Measurements from ENCODE around the gene OIT3. TPM values are rescaled to one million over a fixed set of nuclear protein-coding genes. Genes with fewer than 3 reads are reported as not detected.
"Not testable (repeated sequence)": the region's sequence is repeated elsewhere in the genome, so short reads cannot be mapped to it uniquely, and the experiment has no call there.

Gene OIT3
- total RNA-seq, 1 experiment from 2014 or later = 0.08 TPM

DNA sequence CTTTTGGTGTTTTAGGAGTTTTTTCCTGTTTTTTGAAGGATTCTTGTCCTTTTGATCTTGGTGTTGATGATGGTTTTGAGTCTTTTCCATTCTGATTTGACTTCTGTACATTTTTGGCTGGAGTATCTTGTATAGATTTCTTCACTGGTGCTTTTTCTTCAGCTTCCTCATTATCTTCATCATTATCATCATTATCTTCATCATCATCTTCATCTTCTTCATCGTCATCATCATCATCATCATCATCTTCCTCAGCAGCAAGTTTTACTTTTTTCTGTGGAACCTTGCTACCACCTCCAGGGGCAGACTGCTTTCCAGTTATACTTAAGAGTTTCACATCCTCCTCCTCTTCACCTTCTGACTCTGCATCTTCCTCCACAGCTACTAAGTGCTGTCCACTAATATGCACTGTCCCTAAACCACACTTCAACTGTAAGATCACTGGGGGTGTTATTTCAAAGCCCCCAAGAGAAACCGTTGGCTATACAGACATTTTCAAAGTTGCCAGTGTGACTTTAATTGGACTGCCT lies 24.3 kb downstream of the OIT3 start:
- not testable (repeated sequence) for H3K4me3 ChIP-seq; H3K9me3 ChIP-seq (replicated peaks); DNase-seq; H3K27ac ChIP-seq; H3K36me3 ChIP-seq; H3K27me3 ChIP-seq; H3K4me1 ChIP-seq

DNA sequence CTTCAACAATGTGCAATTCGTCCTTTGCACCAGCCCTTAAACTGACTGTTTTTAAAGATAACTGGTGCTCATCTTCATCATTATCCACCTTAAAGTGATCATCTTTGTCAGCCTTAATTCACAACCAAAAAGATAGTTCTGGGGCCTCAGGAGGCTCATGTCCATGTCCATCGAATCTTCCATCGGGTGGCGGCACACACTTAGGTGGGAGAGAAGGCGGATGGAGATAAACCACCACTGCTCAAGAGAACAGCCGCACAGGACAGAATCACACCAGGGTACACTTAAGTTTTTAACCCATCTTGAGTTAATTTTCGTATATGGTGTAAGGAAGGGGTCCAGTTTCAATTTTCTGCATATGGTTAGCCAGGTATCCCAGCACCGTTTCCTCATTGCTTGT lies 24.8 kb downstream of the OIT3 start:
- Histone ChIP-seq H3K27me3 (no peaks in the 10 kb centered on the region), H3K36me3 (no peaks in the 10 kb centered on the region), H3K27ac (no peak overlapping the region), H3K9me3 (replicated peaks) (0 out of 2 replicates have a peak, but pooled peaks cover 4% of the 10 kb centered on the region), H3K4me3 (no peak overlapping the region), H3K4me1 (no peaks in the 10 kb centered on the region)
- DNase-seq = no peak

GRCh38 chr10:72921147-72921683 lies 27.7 kb downstream of the OIT3 start:
- not testable (repeated sequence) for H3K4me3 ChIP-seq; H3K27me3 ChIP-seq; H3K4me1 ChIP-seq; DNase-seq; H3K36me3 ChIP-seq; H3K9me3 ChIP-seq (replicated peaks); H3K27ac ChIP-seq

DNA sequence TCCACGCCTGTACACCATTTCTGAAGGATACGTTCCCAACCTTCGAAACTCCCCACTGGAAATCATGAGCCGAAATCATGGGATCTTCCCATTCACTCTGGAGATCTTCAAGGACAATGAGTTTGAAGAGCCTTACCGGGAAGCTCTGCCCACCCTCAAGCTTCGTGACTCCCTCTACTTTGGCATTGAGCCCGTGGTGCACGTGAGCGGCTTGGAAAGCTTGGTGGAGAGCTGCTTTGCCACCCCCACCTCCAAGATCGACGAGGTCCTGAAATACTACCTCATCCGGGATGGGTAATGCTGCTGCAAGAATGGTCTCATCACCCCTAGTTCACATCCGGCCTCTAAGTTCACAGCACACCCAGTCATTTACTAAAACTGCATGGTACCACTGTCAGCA lies 30.8 kb downstream of the OIT3 start:
- Histone ChIP-seq H3K4me1 (peaks cover 2% of the 10 kb centered on the region; the same call in 1 of the 2 replicates), H3K4me3 (no peak overlapping the region), H3K27me3 (no peaks in the 10 kb centered on the region), H3K36me3 (no peaks in the 10 kb centered on the region), H3K27ac (no peak overlapping the region), H3K9me3 (replicated peaks) (0 out of 2 replicates have a peak, but pooled peaks cover 4% of the 10 kb centered on the region)
- DNase-seq = no peak

DNA sequence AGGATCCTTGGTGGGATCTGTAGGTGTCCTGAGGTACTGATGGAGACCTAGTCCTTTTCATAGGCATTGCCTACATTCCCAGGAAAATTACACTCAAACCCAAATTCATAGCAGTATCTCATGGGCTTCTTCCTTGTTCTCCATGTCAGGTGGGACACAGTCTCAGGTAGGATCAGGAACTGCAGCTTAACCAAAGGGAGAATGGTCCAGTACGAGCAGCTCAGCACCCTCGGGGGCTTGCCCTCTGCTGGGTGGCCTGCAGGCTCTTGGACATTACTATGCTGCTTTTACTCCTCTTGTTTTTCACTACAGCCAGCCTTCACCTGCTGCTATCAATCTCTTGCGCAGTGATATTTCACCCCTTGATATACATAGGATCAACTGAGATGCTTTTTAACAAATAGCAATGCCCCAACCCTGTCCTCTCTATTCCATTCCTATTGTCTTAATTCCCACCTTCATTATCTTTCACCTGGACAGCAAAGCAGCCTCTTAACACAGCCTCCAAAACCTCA lies 32.5 kb downstream of the OIT3 start:
- peak; percentile 69 to 80 for DNase-seq
- H3K27ac ChIP-seq = no peak overlapping the region

GRCh38 chr10:72927485-72927884 lies 33.9 kb downstream of the OIT3 start:
- Histone ChIP-seq H3K4me1 (peaks cover 2% of the 10 kb centered on the region; the same call in 1 of the 2 replicates), H3K27me3 (no peaks in the 10 kb centered on the region), H3K27ac (no peak overlapping the region), H3K4me3 (no peak overlapping the region), H3K36me3 (no peaks in the 10 kb centered on the region), H3K9me3 (replicated peaks) (no peaks in the 10 kb centered on the region)
- no peak for DNase-seq

More for the DNA sequence above, 32.5 kb downstream of the OIT3 start:
- Histone ChIP-seq H3K4me1 (peaks cover 2% of the 10 kb centered on the region; the same call in 1 of the 2 replicates), H3K27me3 (no peaks in the 10 kb centered on the region), H3K9me3 (replicated peaks) (0 out of 2 replicates have a peak, but pooled peaks cover 4% of the 10 kb centered on the region), H3K36me3 (no peaks in the 10 kb centered on the region), H3K4me3 (no peak overlapping the region)

- Histone ChIP-seq H3K9me3 (replicated peaks) (no peaks in the 10 kb centered on the region), H3K4me3 (no peak overlapping the region)
- DNase-seq = no peak
Measured at GRCh38 chr10:72928798-72929197, 35.3 kb downstream of the OIT3 start.

DNA sequence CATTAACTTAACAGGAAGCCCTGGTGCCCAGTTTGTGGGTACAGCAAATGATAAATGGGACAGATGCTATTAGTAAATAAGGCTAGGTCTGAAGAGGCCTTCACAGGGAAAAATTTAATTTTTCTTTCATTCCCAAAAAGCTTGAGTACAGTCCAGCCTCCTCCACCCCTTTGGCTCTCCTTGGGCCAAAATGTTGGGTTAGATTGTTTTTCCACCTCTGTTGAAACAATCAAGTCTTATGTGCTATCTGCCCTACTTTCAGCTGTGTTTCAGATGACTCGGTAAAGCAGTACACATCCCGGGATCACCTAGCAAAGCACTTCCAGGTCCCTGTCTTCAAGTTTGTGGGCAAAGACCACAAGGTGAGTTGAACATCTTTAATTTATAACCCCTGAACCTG lies 36.7 kb downstream of the OIT3 start:
- Histone ChIP-seq H3K9me3 (replicated peaks) (no peaks in the 10 kb centered on the region), H3K27ac (no peak overlapping the region), H3K4me3 (no peak overlapping the region), H3K36me3 (no peaks in the 10 kb centered on the region), H3K27me3 (no peaks in the 10 kb centered on the region), H3K4me1 (peaks cover 8% of the 10 kb centered on the region; the same call in 1 of the 2 replicates)
- DNase-seq = no peak

More at GRCh38 chr10:72928798-72929197, 35.3 kb downstream of the OIT3 start:
- no peak overlapping the region for H3K27ac ChIP-seq
- no peaks in the 10 kb centered on the region for H3K36me3 ChIP-seq
- H3K27me3 ChIP-seq = no peaks in the 10 kb centered on the region
- H3K4me1 ChIP-seq = peaks cover 2% of the 10 kb centered on the region; the same call in 1 of the 2 replicates

DNA sequence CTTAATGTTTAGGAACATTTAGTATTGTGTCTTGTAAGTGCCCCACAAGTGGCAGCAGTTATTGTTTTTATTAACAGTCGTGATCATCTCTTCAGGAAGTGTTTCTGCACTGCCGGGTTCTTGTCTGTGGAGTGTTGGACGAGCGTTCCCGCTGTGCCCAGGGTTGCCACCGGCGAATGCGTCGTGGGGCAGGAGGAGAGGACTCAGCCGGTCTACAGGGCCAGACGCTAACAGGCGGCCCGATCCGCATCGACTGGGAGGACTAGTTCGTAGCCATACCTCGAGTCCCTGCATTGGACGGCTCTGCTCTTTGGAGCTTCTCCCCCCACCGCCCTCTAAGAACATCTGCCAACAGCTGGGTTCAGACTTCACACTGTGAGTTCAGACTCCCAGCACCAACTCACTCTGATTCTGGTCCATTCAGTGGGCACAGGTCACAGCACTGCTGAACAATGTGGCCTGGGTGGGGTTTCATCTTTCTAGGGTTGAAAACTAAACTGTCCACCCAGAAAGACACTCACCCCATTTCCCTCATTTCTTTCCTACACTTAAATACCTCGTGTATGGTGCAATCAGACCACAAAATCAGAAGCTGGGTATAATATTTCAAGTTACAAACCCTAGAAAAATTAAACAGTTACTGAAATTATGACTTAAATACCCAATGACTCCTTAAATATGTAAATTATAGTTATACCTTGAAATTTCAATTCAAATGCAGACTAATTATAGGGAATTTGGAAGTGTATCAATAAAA lies 38.9 kb downstream of the OIT3 start:
- DNase-seq = no peak
- Histone ChIP-seq H3K4me1 (peaks cover 8% of the 10 kb centered on the region; the same call in 1 of the 2 replicates), H3K27me3 (no peaks in the 10 kb centered on the region), H3K27ac (no peak overlapping the region), H3K4me3 (no peak overlapping the region), H3K9me3 (replicated peaks) (no peaks in the 10 kb centered on the region), H3K36me3 (no peaks in the 10 kb centered on the region)

GRCh38 chr10:72935361-72935760 lies 41.8 kb downstream of the OIT3 start:
- peaks cover 8% of the 10 kb centered on the region; the same call in 1 of the 2 replicates for H3K4me1 ChIP-seq
- H3K36me3 ChIP-seq = no peaks in the 10 kb centered on the region
- DNase-seq = peak; percentile 47 to 53
- H3K27me3 ChIP-seq = no peaks in the 10 kb centered on the region
- H3K9me3 ChIP-seq (replicated peaks) = no peaks in the 10 kb centered on the region
- H3K27ac ChIP-seq = peak overlapping the region; percentile 20; the same call in 1 of the 2 replicates
- H3K4me3 ChIP-seq = no peak overlapping the region

GRCh38 chr10:72943498-72944234 lies 50.1 kb downstream of the OIT3 start:
- Histone ChIP-seq H3K27me3 (no peaks in the 10 kb centered on the region), H3K27ac (no peak overlapping the region), H3K4me1 (no peaks in the 10 kb centered on the region), H3K9me3 (replicated peaks) (no peaks in the 10 kb centered on the region), H3K4me3 (no peak overlapping the region), H3K36me3 (no peaks in the 10 kb centered on the region)
- no peak for DNase-seq

- Histone ChIP-seq H3K36me3 (no peaks in the 10 kb centered on the region), H3K4me1 (no peaks in the 10 kb centered on the region), H3K9me3 (replicated peaks) (no peaks in the 10 kb centered on the region), H3K4me3 (no peak overlapping the region), H3K27me3 (no peaks in the 10 kb centered on the region), H3K27ac (no peak overlapping the region)
- no peak for DNase-seq
Measured at GRCh38 chr10:72946963-72947362, 53.4 kb downstream of the OIT3 start.

GRCh38 chr10:72948762-72949161 lies 55.2 kb downstream of the OIT3 start:
- Histone ChIP-seq H3K27ac (no peak overlapping the region), H3K27me3 (no peaks in the 10 kb centered on the region), H3K36me3 (no peaks in the 10 kb centered on the region), H3K4me3 (no peak overlapping the region), H3K9me3 (replicated peaks) (no peaks in the 10 kb centered on the region), H3K4me1 (no peaks in the 10 kb centered on the region)
- no peak for DNase-seq

- peaks cover 7% of the 10 kb centered on the region for H3K4me1 ChIP-seq
- no peaks in the 10 kb centered on the region for H3K9me3 ChIP-seq (replicated peaks)
- no peak for DNase-seq
- no peak overlapping the region for H3K27ac ChIP-seq
- no peaks in the 10 kb centered on the region for H3K36me3 ChIP-seq
- H3K27me3 ChIP-seq = no peaks in the 10 kb centered on the region
- H3K4me3 ChIP-seq = no peak overlapping the region
Measured at GRCh38 chr10:72951760-72952159, 58.2 kb downstream of the OIT3 start.

DNA sequence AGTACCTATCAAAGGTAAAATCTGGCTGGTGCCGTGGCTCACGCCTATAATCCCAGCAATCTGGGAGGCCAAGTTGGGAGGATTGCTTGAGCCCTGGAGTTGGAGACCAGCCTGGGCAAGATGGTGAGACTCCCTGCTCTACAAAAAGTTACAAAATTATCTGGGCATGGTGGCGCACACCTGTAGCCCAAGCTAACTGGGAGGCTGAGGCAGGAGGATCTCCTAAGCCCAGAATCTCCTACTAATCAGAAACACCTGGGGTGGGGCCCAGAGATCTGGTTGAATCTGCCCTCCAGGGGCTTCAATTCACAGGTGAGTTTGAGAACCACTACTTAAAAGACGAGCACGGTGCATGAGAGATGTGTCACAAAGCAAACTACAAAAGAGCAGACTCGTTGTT lies 58.6 kb downstream of the OIT3 start:
- no peaks in the 10 kb centered on the region for H3K9me3 ChIP-seq (replicated peaks)
- H3K4me3 ChIP-seq = no peak overlapping the region
- H3K36me3 ChIP-seq = no peaks in the 10 kb centered on the region
- H3K4me1 ChIP-seq = peaks cover 7% of the 10 kb centered on the region
- no peak for DNase-seq
- no peak overlapping the region for H3K27ac ChIP-seq
- H3K27me3 ChIP-seq = no peaks in the 10 kb centered on the region
